Upper lobe of left lung (tissue), 6 donors: ENCODE data around the gene PTF1A. TPM values are rescaled to one million over a fixed set of nuclear protein-coding genes. Genes with fewer than 3 reads are reported as not detected.

Source experiments
- ATAC-seq, 2 donors: fragments of 200-7000 bp; cut with Tn5 transposase; one replicate each; pipeline ENCODE4 v1.9.1; 2022; ENCODE audit warnings: mild to moderate bottlenecking in 2 of 2, moderate library complexity in 2 of 2; ENCODE audit not compliant: low FRiP score in 2 of 2
- DNase-seq, 2 donors: peaks; one replicate each; pipeline ENCODE4 v3.0.0-alpha.2; 2019 to 2020
- H3K27ac ChIP-seq, 4 donors: fragments of 200-600 bp; sonication (generic); one replicate each; pipeline ENCODE4 v1.5.1; 2016 to 2019
- H3K27me3 ChIP-seq, 4 donors: fragments of 200-600 bp; sonication (generic); one replicate each; pipeline ENCODE4 v1.5.1; 2017 to 2019
- H3K36me3 ChIP-seq, 4 donors: fragments of 200-600 bp; sonication (generic); one replicate each; pipeline ENCODE4 v1.5.1; 2016 to 2019
- H3K4me1 ChIP-seq, 4 donors: fragments of 200-600 bp; sonication (generic); one replicate each; pipeline ENCODE4 v1.5.1; 2018 to 2019
- H3K4me3 ChIP-seq, 4 donors: fragments of 200-600 bp; sonication (generic); one replicate each; pipeline ENCODE4 v1.5.1; 2017 to 2019; ENCODE audit warnings: mild to moderate bottlenecking in 2 of 4, moderate library complexity in 1 of 4
- H3K9me3 ChIP-seq, 4 donors: fragments of 200-600 bp; sonication (generic); one replicate each; pipeline ENCODE4 v1.5.1; 2018 to 2019
- CTCF ChIP-seq, 6 experiments: fragments of 450-650 bp in 4 of 6; fragments of 200-600 bp in 2 of 6; sonication (generic) in 2 of 6; IDR thresholded peaks; one replicate each; pipeline ENCODE4 v1.5.1; 2016 to 2019; ENCODE audit warnings: antibody characterized with exemption in 6 of 6
- EP300 ChIP-seq, 4 donors: sonication (generic); formaldehyde crosslinking; IDR thresholded peaks; one replicate each; pipeline ENCODE4 v1.5.1; 2017; ENCODE audit warnings: antibody characterized with exemption in 4 of 4, control low read depth in 2 of 4
- POLR2A ChIP-seq, 4 donors: fragments of 450-650 bp; IDR thresholded peaks; one replicate each; pipeline ENCODE4 v1.5.1; 2016 to 2017; ENCODE audit warnings: antibody characterized with exemption in 4 of 4, mild to moderate bottlenecking in 2 of 4
- POLR2AphosphoS5 ChIP-seq, 2 donors: sonication (generic); formaldehyde crosslinking; IDR thresholded peaks; one replicate each; pipeline ENCODE4 v1.5.1; 2017; ENCODE audit warnings: antibody characterized with exemption in 2 of 2
- WGBS, 2 donors: methylation state at CpG; one replicate each; pipeline ENCODE4 v1.1.5; 2017 to 2018; 5-methylcytosine and 5-hydroxymethylcytosine counted together
- total RNA-seq, 6 donors: library from RNA; depleted of rRNA in 4 of 6; stranded (reverse); fragments of >200 nt in 4 of 6; gene quantifications; one replicate each; pipeline versions ENCODE4 v1.1.0 to v1.2.1, GENCODE V29; 2016 to 2021
- donor health status: DM: no; HTN: no; CAD: no; lungs with moderate emphysema.
- donor health status: DM: no; HTN: yes; CAD: no; lungs with severe emphysema.

The PTF1A gene
- total RNA-seq, 6 donors from 2014 or later = not detected

- TF ChIP-seq EP300 (IDR thresholded peaks at IDR 0.05) (no peak), POLR2AphosphoS5 (IDR thresholded peaks at IDR 0.05) (no peak), CTCF (IDR thresholded peaks at IDR 0.05) (no peak), POLR2A (IDR thresholded peaks at IDR 0.05) (no peak)
- WGBS, 2 donors = 57 to 64% methylated on average over 12 to 14 of the region's 14 CpGs
- DNase-seq = no peak
These were observed 34.9 kb upstream of the PTF1A start for GRCh38 chr10:23157239-23157681.

GRCh38 chr10:23157691-23158369 is 34.3 kb upstream of the PTF1A start:
- DNase-seq (no peak), ATAC-seq (peak in 1 of 2 donors; percentile 62)
- Histone ChIP-seq H3K36me3 (no peaks in the 10 kb centered on the region), H3K27me3 (no peaks in the 10 kb centered on the region), H3K4me1 (peaks cover 2 to 7% (median 4%) of the 10 kb centered on the region in 4 donors), H3K9me3 (no peaks in the 10 kb centered on the region), H3K27ac (no peak overlapping the region), H3K4me3 (no peak overlapping the region)
- TF ChIP-seq POLR2A (IDR thresholded peaks at IDR 0.05) = no peak
- no peak for TF ChIP-seq EP300 (IDR thresholded peaks at IDR 0.05)
- TF ChIP-seq CTCF (IDR thresholded peaks at IDR 0.05) = no peak
- TF ChIP-seq POLR2AphosphoS5 (IDR thresholded peaks at IDR 0.05) = no peak
- WGBS, 2 donors = 36 to 45% methylated on average over 10 to 12 of the region's 12 CpGs

More at GRCh38 chr10:23157239-23157681, 34.9 kb upstream of the PTF1A start:
- no peak overlapping the region for H3K27ac ChIP-seq
- peaks cover 2 to 7% (median 4%) of the 10 kb centered on the region in 4 donors for H3K4me1 ChIP-seq
- H3K4me3 ChIP-seq = no peak overlapping the region
- H3K36me3 ChIP-seq = no peaks in the 10 kb centered on the region
- no peaks in the 10 kb centered on the region for H3K27me3 ChIP-seq
- no peak for ATAC-seq
- H3K9me3 ChIP-seq = no peaks in the 10 kb centered on the region

- ATAC-seq = peak in 1 of 2 donors; percentile 87
These were observed 33.7 kb upstream of the PTF1A start for GRCh38 chr10:23158370-23158769.

GRCh38 chr10:23171232-23171876 is 20.8 kb upstream of the PTF1A start:
- peaks cover 0 to 20% (median 12%) of the 10 kb centered on the region in 4 donors for H3K4me1 ChIP-seq
- H3K4me3 ChIP-seq = no peak overlapping the region
- DNase-seq (peak in 1 of 2 donors; percentile 55), ATAC-seq (no peak)
- peaks cover 0 to 36% (median 21%) of the 10 kb centered on the region in 4 donors for H3K27me3 ChIP-seq
- WGBS, 2 donors = 15% methylated on average over 24 to 26 of the region's 26 CpGs
- H3K36me3 ChIP-seq = no peaks in the 10 kb centered on the region
- no peaks in the 10 kb centered on the region for H3K9me3 ChIP-seq
- no peak for TF ChIP-seq POLR2A (IDR thresholded peaks at IDR 0.05)
- H3K27ac ChIP-seq = no peak overlapping the region

More at GRCh38 chr10:23158370-23158769, 33.7 kb upstream of the PTF1A start:
- TF ChIP-seq CTCF (IDR thresholded peaks at IDR 0.05) = peak; percentile 56 to 79 (median 68)
- TF ChIP-seq POLR2AphosphoS5 (IDR thresholded peaks at IDR 0.05) = no peak
- no peak for TF ChIP-seq POLR2A (IDR thresholded peaks at IDR 0.05)
- no peak for DNase-seq
- no peaks in the 10 kb centered on the region for H3K9me3 ChIP-seq
- H3K27ac ChIP-seq = no peak overlapping the region
- no peaks in the 10 kb centered on the region for H3K27me3 ChIP-seq
- WGBS, 2 donors = 3 to 5% methylated on average over 5 of the region's 5 CpGs
- peaks cover 2 to 7% (median 4%) of the 10 kb centered on the region in 4 donors for H3K4me1 ChIP-seq
- no peak overlapping the region for H3K4me3 ChIP-seq
- H3K36me3 ChIP-seq = no peaks in the 10 kb centered on the region

GRCh38 chr10:23172429-23173213 is 19.5 kb upstream of the PTF1A start:
- H3K27me3 ChIP-seq = peaks cover 0 to 36% (median 21%) of the 10 kb centered on the region in 4 donors
- ATAC-seq (no peak), DNase-seq (peak in 1 of 2 donors; percentile 46)
- 3 to 8% methylated on average over 22 to 30 of the region's 41 CpGs for WGBS, 2 donors
- no peak for TF ChIP-seq POLR2AphosphoS5 (IDR thresholded peaks at IDR 0.05)
- TF ChIP-seq EP300 (IDR thresholded peaks at IDR 0.05) = no peak
- no peak for TF ChIP-seq POLR2A (IDR thresholded peaks at IDR 0.05)
- no peak for TF ChIP-seq CTCF (IDR thresholded peaks at IDR 0.05)
- H3K4me1 ChIP-seq = peaks cover 0 to 20% (median 12%) of the 10 kb centered on the region in 4 donors
- no peak overlapping the region for H3K4me3 ChIP-seq
- H3K27ac ChIP-seq = no peak overlapping the region
- H3K36me3 ChIP-seq = no peaks in the 10 kb centered on the region
- no peaks in the 10 kb centered on the region for H3K9me3 ChIP-seq
